8988T (cell line): ENCODE measurements around the gene GOLGA1.

Source experiments
- DNase-seq: peaks from one replicate; pipeline ENCODE4 v3.0.0; 2011

The GOLGA1 gene

GRCh38 chr9:124831642-124832364 lies 109.1 kb downstream of the GOLGA1 start:
- no peak for DNase-seq

- DNase-seq, result no peak
Measured at GRCh38 chr9:124830593-124830992, 110.3 kb downstream of the GOLGA1 start.

GRCh38 chr9:124829334-124829669 lies 111.6 kb downstream of the GOLGA1 start:
- no peak for DNase-seq

GRCh38 chr9:124828489-124829333 lies 112.2 kb downstream of the GOLGA1 start:
- no peak for DNase-seq
